SH-SY5Y (cell line): ENCODE results near the gene FANCB.

Experiments used
- GATA2 ChIP-seq: IDR thresholded peaks from 2 replicates; pipeline ENCODE4 v1.6.1; 2011; ENCODE audit warnings: mild to moderate bottlenecking, low read depth, low read length
- GATA3 ChIP-seq: IDR thresholded peaks from 2 replicates; pipeline ENCODE4 v1.6.1; 2011; ENCODE audit warnings: low read depth, mild to moderate bottlenecking, low read length, moderate library complexity

FANCB gene

DNA sequence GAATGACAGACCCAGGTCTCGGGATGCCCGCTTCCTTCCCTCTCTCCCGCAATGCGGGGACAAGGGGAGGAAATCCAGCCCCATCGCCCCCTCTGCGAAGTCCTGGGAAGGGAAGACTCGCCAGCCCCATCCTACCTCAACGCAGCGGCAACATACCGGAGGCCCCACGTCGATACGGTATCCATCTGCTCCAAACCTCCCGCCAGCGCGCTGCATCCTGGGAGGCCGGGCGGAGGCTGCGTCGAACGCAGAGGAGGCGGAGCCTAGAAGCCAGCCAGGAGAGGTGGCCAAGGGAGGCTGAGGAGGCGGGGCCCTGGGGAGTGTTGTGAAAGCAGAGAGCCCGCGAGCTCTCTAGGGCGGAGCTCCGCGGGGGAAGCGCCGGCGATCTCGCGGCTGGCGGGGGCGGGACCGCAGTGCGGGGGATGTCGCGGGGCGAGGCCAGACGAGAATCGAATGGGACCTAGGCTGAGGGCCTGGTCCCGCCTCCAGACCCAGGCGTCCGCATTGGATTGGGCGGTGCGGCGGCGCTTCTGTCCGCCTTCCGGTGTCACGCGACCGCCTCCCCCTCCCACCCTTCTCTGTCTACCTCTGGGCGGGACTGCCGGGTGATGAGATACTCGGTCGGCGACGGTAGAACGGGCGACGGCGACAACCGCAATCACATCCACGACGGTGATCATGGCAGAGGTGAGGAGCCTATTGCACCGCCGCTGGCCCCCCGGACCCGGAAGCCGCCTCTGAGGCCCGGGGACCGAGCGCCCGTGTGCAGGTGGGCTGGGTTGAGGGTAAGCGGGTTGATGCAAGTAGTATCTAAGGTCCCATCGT lies at the start of gene FANCB, which contains the start of gene MOSPD2:
TSS of gene FANCB (minus strand) at position 219 of the 825 bp plus-strand sequence. CDS start 7,559 bp downstream, outside the sequence.
TSS of gene MOSPD2 (plus strand) at position 571 of the 825 bp plus-strand sequence. CDS start at position 679, 108 bp downstream.
- no peak for TF ChIP-seq GATA2
- no peak for TF ChIP-seq GATA3

DNA sequence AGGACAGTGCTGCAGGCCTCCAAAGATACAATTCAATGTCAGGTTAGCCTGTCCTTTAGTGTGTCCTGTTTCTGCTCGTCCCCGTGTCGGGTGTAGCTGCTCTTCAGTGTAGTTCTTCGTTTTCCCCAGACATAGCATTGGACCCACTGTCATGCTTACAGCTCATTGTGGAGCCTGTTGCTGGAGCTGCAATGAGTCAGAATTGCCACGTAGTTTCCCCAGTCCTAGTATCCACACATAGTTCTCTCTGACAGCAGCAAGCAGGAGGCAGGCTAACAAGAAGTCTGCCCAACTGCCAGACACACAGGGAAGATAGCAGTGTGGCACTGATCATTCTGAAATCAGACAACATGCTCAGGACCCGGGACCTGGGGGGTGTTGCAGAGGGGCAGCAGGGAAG lies 49.6 kb upstream of the FANCB start:
- no peak for TF ChIP-seq GATA2
- TF ChIP-seq GATA3 = no peak

DNA sequence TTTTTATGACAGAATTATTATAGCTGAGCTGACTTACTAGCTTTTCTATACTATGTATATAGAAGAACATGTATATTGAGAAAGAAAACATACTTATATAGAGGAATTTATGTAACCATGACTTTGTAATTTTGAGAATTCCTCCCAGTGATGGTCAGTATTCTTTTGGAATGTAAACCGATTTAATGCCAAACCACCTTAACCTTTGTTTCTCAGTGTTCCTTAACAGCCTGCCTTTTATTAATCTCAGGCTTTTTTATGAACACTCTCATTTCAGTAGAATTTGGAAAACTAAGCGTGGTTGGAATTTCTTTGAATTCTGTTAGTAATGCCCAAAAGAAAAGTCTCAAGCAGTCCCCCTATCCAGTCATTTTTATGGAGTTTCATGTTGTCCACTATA lies 47.3 kb upstream of the FANCB start:
- TF ChIP-seq GATA3 (no peak), GATA2 (no peak)

DNA sequence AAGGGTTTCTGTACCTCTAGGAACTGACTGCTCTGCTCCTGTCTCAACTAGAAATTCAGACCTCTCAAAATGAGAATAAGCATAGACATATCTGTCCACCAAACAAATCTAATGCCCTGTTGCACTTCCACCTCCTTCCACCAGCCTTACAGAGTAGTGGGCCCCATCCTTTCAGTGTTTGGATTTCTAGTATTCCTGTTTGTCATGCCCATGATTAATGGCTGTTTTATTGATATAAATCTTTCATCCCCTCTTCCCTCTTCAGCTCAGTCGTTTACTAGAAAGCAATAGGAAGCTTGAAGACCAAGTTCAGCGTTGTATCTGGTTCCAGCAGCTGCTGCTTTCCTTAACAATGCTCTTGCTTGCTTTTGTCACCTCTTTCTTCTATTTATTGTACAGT lies 46.5 kb upstream of the FANCB start:
- TF ChIP-seq GATA2 (no peak), GATA3 (no peak)

DNA sequence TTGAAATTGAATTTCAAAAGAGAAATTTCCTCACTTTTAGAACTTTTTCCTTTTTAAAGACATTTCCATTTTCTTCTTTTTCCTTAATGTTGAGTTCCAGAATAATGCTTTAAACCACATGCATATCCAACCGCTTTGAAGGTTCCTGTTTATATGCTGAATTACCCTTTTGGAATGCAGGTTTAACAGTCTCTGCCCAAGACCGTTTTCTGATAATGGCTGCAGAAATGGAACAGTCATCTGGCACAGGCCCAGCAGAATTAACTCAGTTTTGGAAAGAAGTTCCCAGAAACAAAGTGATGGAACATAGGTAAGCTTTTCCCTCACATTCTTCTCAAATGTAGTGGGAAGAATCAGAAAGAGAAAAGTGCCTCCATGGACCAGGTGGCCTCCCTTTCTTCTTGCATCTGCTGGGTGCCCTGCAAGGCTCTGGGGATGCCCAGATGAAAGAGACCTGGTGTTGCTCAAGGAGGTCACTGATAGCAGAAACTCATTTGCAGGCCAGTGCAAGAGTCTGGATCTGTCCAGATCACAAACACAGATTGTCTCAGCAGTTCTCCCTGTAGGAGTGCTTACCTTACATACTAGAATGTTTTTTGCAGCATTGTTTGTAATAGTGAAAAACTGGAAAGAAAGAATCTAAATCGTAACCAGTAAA lies 43.3 kb upstream of the FANCB start:
- TF ChIP-seq GATA3 (no peak), GATA2 (no peak)

DNA sequence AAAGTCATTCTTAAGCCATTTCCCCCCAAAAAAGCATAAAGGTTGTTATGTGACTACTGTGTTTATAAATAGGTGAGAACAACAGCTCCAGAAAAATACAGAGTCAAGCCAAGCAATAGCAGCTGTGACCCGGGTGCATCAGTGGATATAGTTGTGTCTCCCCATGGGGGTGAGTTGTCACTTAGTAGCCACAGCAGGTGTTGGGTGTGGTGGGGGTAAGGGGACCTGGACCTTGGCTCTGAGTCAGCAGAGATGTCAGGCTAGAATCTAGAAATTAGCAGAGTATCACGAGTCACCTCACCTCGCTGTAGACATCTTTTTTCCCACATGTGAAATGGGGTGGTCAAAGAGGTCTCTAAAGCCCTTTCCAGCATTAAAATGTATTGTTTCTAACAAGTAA lies 42.7 kb upstream of the FANCB start:
- TF ChIP-seq GATA3 (no peak), GATA2 (no peak)

DNA sequence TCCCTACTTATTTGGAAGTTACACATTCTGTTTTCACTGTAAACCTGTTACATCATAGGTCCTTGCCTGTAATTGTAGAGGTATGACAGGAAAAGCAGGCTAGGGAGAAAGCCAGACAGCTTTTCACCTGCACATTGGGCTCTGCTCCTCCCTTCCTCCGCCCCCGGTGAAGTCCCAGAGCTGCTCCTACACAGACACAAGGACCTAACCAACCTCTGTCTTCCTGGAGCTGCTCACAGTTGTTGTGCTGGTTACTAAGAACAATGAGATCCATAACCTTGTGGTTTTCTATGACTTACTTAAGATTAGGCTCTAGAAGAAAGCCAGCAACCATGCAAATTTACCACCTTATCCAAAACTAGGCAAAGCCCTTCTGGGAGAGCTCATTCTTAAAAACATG lies 40.4 kb upstream of the FANCB start:
- no peak for TF ChIP-seq GATA3
- no peak for TF ChIP-seq GATA2

DNA sequence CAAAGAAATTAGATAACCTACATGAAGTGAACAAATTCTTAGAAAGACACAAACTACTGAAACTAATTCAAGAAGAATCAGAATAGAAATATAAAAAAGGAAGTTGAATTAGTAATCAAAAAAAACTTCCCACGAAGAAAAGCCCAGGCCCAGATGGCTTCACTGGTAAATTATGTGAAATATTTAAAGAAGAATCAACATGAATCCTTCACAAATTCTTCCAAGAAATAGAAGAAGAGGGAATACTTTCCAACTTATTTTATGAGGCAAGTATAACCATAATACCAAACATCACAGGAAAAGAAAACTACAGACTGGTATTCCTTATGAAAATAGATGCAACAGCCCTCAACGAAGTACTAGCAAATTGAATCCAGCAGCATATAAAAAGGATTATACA lies 31.0 kb upstream of the FANCB start:
- TF ChIP-seq GATA3 (no peak), GATA2 (no peak)

DNA sequence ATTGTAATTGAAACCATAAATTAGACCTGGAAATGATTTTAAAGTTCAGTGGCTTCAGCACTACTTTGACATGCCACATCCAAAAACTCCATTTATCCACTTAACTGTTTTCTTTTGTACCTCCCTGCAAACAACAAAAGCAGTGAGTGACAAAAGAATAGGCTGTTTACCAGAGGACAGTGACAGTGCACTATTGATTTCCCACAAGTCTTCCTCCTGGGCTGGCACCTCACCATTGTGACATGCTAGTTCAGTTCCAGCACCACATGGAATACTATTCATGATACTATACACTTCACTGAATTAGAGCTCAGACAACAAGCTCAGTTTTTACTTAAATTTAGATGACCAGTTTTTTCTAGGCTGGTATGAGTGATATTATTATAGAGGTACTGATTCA lies 29.7 kb upstream of the FANCB start:
- TF ChIP-seq GATA2 = no peak
- TF ChIP-seq GATA3 = no peak

DNA sequence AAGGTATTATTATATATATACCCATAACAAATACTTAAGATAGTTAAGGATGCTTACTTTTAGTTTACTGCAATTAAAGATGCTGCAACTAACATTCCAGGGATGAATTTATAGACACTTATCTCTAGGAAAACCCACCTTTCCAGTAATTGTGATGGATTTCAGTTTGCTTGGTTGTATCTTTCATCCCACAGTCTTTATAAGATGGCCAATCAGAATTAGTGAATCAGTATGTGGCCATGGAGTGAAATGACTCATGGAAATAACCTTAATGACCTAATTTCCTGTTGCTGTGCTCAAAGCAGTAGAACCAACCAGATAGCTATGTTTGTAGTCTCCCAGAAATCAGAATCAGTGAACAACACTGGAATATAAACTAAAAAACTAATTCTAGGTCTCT lies 26.7 kb upstream of the FANCB start:
- TF ChIP-seq GATA3 = no peak

DNA sequence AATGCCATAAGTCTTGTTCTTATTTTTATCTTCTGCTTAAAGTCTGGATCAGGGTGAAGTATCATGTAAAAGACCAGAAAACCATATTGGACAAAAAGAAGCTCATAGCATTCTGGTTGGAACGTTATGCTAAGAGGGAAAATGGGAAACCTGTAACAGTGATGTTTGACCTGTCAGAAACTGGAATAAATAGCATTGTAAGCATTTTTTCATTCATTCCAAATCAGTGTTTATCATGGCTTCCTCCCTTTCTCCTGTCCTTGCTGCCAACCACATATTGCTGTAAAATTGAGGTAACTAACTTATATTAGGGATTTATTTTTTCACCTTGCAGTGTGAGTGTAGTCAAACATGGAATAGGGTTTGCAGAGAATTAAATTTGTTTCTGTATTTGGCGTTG lies 24.2 kb upstream of the FANCB start:
- TF ChIP-seq GATA2 (no peak), GATA3 (no peak)

DNA sequence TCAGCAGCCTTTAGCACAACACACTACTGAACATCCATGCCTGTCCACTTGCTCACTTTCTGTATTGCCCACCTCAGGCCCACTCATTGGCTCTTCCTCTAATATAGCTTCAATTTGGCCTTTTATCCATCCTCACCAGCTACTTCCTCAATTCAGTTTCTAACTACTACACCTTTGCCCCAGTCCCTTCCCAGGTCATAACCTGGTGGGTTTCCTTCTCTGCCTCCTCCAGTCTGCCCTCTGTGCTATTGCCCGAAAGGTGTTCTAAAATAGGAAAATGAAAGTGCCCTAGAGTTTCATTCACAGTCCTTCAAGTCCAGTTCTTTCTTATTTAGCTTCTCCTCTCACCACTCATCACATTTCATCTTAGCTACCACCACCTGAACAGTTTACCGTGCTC lies 23.4 kb upstream of the FANCB start:
- no peak for TF ChIP-seq GATA2
- no peak for TF ChIP-seq GATA3

DNA sequence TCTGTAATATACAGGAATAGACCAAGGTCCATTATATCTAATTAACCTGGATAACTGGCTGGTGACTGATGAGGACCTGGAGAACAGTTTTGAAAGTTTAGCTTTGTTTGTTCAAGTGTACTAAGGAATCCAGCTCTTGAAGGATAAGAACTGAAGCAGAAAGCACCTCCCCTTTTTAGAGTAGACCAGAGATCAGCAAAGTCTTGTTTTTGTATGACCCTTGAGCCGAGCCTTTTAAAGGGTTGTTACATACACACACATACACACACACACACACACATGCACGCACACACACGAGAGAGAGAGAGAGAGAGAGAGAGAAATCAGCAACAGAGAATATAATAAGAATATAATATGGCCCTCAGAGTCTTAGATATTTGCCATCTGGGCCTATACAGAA lies 13.4 kb upstream of the FANCB start:
- no peak for TF ChIP-seq GATA2
- TF ChIP-seq GATA3 = no peak

DNA sequence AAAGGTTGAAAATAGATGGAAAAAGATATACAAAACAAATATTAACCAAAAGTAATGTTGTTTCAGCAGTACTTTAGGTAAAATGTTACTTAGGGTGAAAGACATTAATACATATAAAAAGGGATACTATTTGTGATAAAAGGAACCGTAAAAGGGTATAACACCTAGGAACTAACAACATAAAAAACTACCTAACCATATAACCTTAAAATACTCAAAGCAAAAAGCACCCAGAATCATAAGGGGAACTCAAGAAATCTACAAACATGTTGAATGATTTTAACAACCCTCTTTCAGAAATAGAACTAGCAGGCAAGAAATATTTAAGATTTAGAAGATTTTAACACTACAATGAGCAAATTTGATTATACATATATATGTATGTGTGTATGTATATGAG lies 11.8 kb upstream of the FANCB start:
- no peak for TF ChIP-seq GATA3

DNA sequence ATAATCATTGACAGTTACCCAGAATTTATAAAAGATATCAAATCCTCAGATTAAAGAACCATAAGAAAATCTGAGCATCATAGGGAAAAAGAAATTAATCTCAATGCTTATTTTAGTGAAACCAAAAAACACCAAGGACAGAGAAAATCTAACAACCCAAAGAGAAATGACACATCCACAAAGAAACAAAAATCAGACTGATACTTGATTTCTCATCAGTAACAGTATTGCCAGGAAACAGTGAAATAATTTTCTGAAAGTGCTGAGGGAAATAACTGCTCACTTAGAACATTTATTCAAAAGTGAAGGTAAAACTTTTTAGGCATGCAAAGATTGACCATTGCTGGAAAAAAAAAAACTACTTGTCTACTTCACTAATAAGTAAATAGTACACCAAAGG lies 11.0 kb upstream of the FANCB start:
- TF ChIP-seq GATA2 (no peak), GATA3 (no peak)

DNA sequence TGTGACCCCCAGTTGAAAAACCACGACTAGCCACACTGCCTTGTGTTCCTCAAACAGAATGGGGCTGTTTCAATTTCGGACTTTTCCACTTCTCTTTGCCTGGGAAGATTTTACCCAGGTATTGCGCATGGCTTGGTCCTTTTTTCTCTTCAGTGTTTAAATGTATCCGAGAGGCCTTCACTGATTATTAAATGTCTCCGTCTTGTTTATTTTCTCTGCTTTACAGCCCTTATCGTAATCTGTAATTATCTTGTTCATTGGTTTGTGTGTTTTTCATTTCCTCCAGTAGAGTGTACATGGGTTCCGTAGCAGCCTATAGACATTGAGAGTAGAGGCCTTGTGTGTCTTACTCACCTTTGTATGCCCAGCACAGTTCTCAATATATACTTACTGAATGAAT lies 2.8 kb upstream of the FANCB start:
- TF ChIP-seq GATA3 (no peak), GATA2 (no peak)
